K562 (cell line): ENCODE data around the gene LEPROT. TPM values are rescaled to one million over a fixed set of nuclear protein-coding genes. Genes with fewer than 3 reads are reported as not detected.

Source experiments
- ATAC-seq: fragments of 200-7000 bp; cut with Tn5 transposase; 3 replicates; pipeline ENCODE4 v1.9.1; 2020; ENCODE audit warnings: moderate library complexity
- BruUV-seq: library from RNA; stranded (reverse); fragments of 400-500 nt; replicated peaks from 2 replicates; lab custom pipeline; 2021; lab: Mats Ljungman, UMichigan
- CTCF ChIA-PET: fragments of 300-600 bp; formaldehyde crosslinking; extraction: SDS; loops from one replicate; lab custom pipeline; 2021; ENCODE audit warnings: low intra/inter-chr PET ratio; lab: Yijun Ruan, JAX
- POLR2A ChIA-PET: fragments of 300-600, 350-650 bp; sonication (Branson Sonifier 250); formaldehyde crosslinking; extraction: SDS; loops from one replicate; lab custom pipeline; 2021; ENCODE audit warnings: antibody characterized with exemption, inconsistent platforms; lab: Yijun Ruan, JAX
- DNase-seq, 4 experiments: peaks; one replicate each; pipeline versions ENCODE4 v3.0.0 to v3.0.0-alpha.2; 2011 to 2018; ENCODE audit warnings: low spot score in 3 of 4, mixed read lengths in 3 of 4; ENCODE audit errors: extremely low read depth in 1 of 4
- FAIRE-seq: peaks from 2 replicates; lab custom pipeline; 2011; peaks lifted over from hg19 to GRCh38; lab: Jason Lieb, UNC
- H2AFZ ChIP-seq: 2 replicates; pipeline ENCODE4 v1.6.0; 2011; ENCODE audit warnings: low read depth, low read length, control low read depth, inconsistent platforms
- H3K27ac ChIP-seq: fragments of 200-600 bp; 3 replicates; pipeline ENCODE4 v1.8.0; 2011; ENCODE audit warnings: low read depth, mild to moderate bottlenecking, control low read depth, inconsistent platforms, low read length, moderate library complexity, mixed read lengths; ENCODE audit errors: extremely low read depth
- H3K27me3 ChIP-seq, 2 experiments: fragments of 300-600 bp in 1 of 2; 2 replicates in 1 of 2; 3 replicates in 1 of 2; pipeline versions ENCODE4 v1.6.0 to v1.8.0; 2011; ENCODE audit warnings: inconsistent platforms in 2 of 2, low read length in 2 of 2, mild to moderate bottlenecking in 1 of 2, mixed read lengths in 1 of 2, moderate library complexity in 1 of 2; ENCODE audit not compliant: control insufficient read depth in 2 of 2, insufficient read depth in 2 of 2
- H3K36me3 ChIP-seq: fragments of 300-600 bp; 3 replicates; pipeline ENCODE4 v1.8.0; 2011; ENCODE audit warnings: mild to moderate bottlenecking, low read length, inconsistent platforms; ENCODE audit not compliant: control insufficient read depth, insufficient read depth
- H3K4me1 ChIP-seq, 2 experiments: fragments of 200-600 bp in 1 of 2; replicated peaks in 1 of 2; 2 replicates in 1 of 2; 3 replicates in 1 of 2; pipeline versions ENCODE4 v1.5.1 to v1.8.0; 2011; ENCODE audit warnings: inconsistent platforms in 2 of 2, low read length in 2 of 2, mild to moderate bottlenecking in 1 of 2, mixed read lengths in 1 of 2, moderate library complexity in 1 of 2; ENCODE audit not compliant: control insufficient read depth in 2 of 2, insufficient read depth in 2 of 2
- H3K4me2 ChIP-seq: 2 replicates; pipeline ENCODE4 v1.6.1; 2011; ENCODE audit warnings: low read length, control low read depth, inconsistent platforms, mixed read lengths; ENCODE audit not compliant: insufficient read depth
- H3K4me3 ChIP-seq: fragments of 200-600 bp; sonication (generic), shearing (Covaris generic); 2 replicates; pipeline ENCODE4 v1.5.1; 2016; ENCODE audit warnings: control low read depth, inconsistent platforms
- H3K79me2 ChIP-seq: fragments of 200-600 bp; 3 replicates; pipeline ENCODE4 v1.8.0; 2011; ENCODE audit warnings: low read length, inconsistent platforms; ENCODE audit not compliant: control insufficient read depth, insufficient read depth
- H3K9ac ChIP-seq, 2 experiments: 2 replicates each; pipeline versions ENCODE4 v1.6.0 to v1.6.1; 2011; ENCODE audit warnings: low read depth in 2 of 2, low read length in 2 of 2, control low read depth in 1 of 2, inconsistent platforms in 1 of 2, mild to moderate bottlenecking in 1 of 2, mixed read lengths in 1 of 2; ENCODE audit not compliant: insufficient read depth in 1 of 2
- H3K9me1 ChIP-seq: one replicate; pipeline ENCODE4 v1.6.0; 2011; ENCODE audit warnings: inconsistent platforms, mild to moderate bottlenecking, low read length, moderate library complexity; ENCODE audit not compliant: control insufficient read depth, insufficient read depth
- H3K9me3 ChIP-seq: replicated peaks from 2 replicates; pipeline ENCODE4 v1.5.1; 2011; ENCODE audit warnings: low read depth, low read length, inconsistent platforms; ENCODE audit not compliant: control insufficient read depth, insufficient read depth
- H4K20me1 ChIP-seq: replicated peaks from 2 replicates; pipeline ENCODE4 v1.6.1; 2011; ENCODE audit warnings: low read length, inconsistent platforms, mixed read lengths; ENCODE audit not compliant: control insufficient read depth, insufficient read depth
- CBFA2T2 ChIP-seq: fragments of 450-650 bp; conservative IDR thresholded peaks from 2 replicates; pipeline ENCODE4 v1.6.1; 2017; ENCODE audit warnings: mild to moderate bottlenecking
- CBX1 ChIP-seq: sonication (generic); IDR thresholded peaks from 2 replicates; pipeline ENCODE4 v1.6.1; 2016; ENCODE audit warnings: antibody characterized with exemption, low read depth, mild to moderate bottlenecking
- HDAC1 ChIP-seq, 2 experiments: fragments of 450-650 bp; IDR thresholded peaks; 2 replicates each; pipeline ENCODE4 v1.6.1; 2016 to 2017; ENCODE audit warnings: inconsistent platforms in 1 of 2, mild to moderate bottlenecking in 1 of 2, moderate library complexity in 1 of 2
- MNT ChIP-seq, 2 experiments: fragments of 450-650 bp; conservative IDR thresholded peaks; 2 replicates each; pipeline ENCODE4 v1.6.1; 2017; ENCODE audit warnings: mild to moderate bottlenecking in 2 of 2, moderate library complexity in 2 of 2
- SPI1 ChIP-seq: IDR thresholded peaks from 2 replicates; pipeline ENCODE4 v1.6.1; 2011; ENCODE audit warnings: low read depth, low read length, control low read depth, borderline replicate concordance
- ZKSCAN1 ChIP-seq: fragments of 150-350 bp; IDR thresholded peaks from 2 replicates; pipeline ENCODE4 v1.6.1; 2016; ENCODE audit warnings: low read depth, low read length
- ZNF75A ChIP-seq: fragments of 450-650 bp; formaldehyde crosslinking; IDR thresholded peaks from 2 replicates; pipeline ENCODE4 v1.4.0; 2020; ENCODE audit warnings: mild to moderate bottlenecking
- WGBS: fragments of 100-300 bp; shearing (Covaris generic); methylation state at CpG from one replicate; pipeline ENCODE4 v1.1.6; 2016; ENCODE audit warnings: low coverage, mixed read lengths; ENCODE audit not compliant: insufficient coverage; ENCODE audit errors: missing lambda C conversion rate; 5-methylcytosine and 5-hydroxymethylcytosine counted together
- in situ Hi-C: fragments of 300-500 bp; cut with MboI; formaldehyde crosslinking; loops from 4 replicates; pipeline ENCODE4 v1.15.0; 2018; ENCODE audit warnings: inconsistent platforms, mixed read lengths
- intact Hi-C: fragments of 100-400 bp; cut with micrococcal nuclease; formaldehyde crosslinking; loops from 2 replicates; pipeline ENCODE4 v1.14.2; 2022
- polyA plus RNA-seq, 8 experiments: library from polyadenylated mRNA; depleted of rRNA in 4 of 8; stranded (reverse) in 5 of 8; unstranded in 3 of 8; fragments of >200 nt; fragmentation: Nextera tagmentation in 2 of 8; fragmentation: Illumina TruSeq in 1 of 8; extraction: Ambion mirVana in 2 of 8; extraction: Trizol in 1 of 8; gene quantifications; 2 replicates each; pipeline versions ENCODE4 v1.2.1 to v1.2.3, GENCODE V29; 2011 to 2014; ENCODE audit warnings: inconsistent platforms in 1 of 8, missing spikeins in 1 of 8
- small RNA-seq: library from RNA; depleted of rRNA; stranded (forward); fragments of <200 nt; gene quantifications from one replicate; pipeline ENCODE3, GENCODE V24; 2014
- total RNA-seq, 7 experiments: library from RNA; depleted of rRNA in 6 of 7; stranded (reverse); fragments of >200 nt in 6 of 7; fragmentation: Illumina TruSeq in 2 of 7; extraction: Trizol in 2 of 7; gene quantifications; 2 replicates each; pipeline versions ENCODE4 v1.2.1 to v1.2.3, GENCODE V29; 2011 to 2021; ENCODE audit warnings: low replicate concordance in 1 of 7
- TF ChIP-seq, protein P1 (sequence below): sonication (generic); formaldehyde crosslinking; IDR thresholded peaks from 2 replicates; pipeline ENCODE4 v1.5.0; 2020; ENCODE audit warnings: missing genetic modification reagents

The LEPROT gene
- total and polyA plus RNA-seq, 9 of the 15 experiments (the other 6 are each of a cell fraction or from before 2014, with no cell fraction given) = 28.1 to 97.5 (median 45.8) TPM

- DNase-seq (no peak), ATAC-seq (no peak), FAIRE-seq (no peak)
- intact Hi-C loops = no loop called here
- Histone ChIP-seq H3K27me3 (no peaks in the 10 kb centered on the region), H3K36me3 (peaks cover 7% of the 10 kb centered on the region), H3K9me3 (no peaks in the 10 kb centered on the region), H3K4me3 (no peak overlapping the region), H3K9ac (no peak overlapping the region), H3K27ac (no peak overlapping the region; the same call in 2 of the 3 replicates), H3K79me2 (peaks cover 18% of the 10 kb centered on the region), H4K20me1 (no peaks in the 10 kb centered on the region), H3K4me1 (peaks cover 0 to 13% of the 10 kb centered on the region in 2 experiments; a peak in 3 of 5 replicates), H3K4me2 (no peak overlapping the region), H2AFZ (peak overlapping the region; percentile 51), H3K9me1 (no peaks in the 10 kb centered on the region)
- TF ChIP-seq MNT (conservative IDR thresholded peaks at IDR 0.05) = no peak
- TF ChIP-seq ZNF75A (CRISPR knock-in tag) = no peak
- TF ChIP-seq, protein P1, sequence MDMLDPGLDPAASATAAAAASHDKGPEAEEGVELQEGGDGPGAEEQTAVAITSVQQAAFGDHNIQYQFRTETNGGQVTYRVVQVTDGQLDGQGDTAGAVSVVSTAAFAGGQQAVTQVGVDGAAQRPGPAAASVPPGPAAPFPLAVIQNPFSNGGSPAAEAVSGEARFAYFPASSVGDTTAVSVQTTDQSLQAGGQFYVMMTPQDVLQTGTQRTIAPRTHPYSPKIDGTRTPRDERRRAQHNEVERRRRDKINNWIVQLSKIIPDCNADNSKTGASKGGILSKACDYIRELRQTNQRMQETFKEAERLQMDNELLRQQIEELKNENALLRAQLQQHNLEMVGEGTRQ (CRISPR knock-in tag) = no peak
- no peak for TF ChIP-seq CBX1
- no peak for TF ChIP-seq HDAC1 (IDR thresholded peaks at IDR 0.05)
- TF ChIP-seq SPI1 = no peak
- no peak for TF ChIP-seq CBFA2T2
- TF ChIP-seq ZKSCAN1 = 0 out of 2 replicates have a peak, but pooled peaks have one; percentile 53
- POLR2A ChIA-PET = interaction anchor here (0.8 kb wide), 1 partner anchor 54 kb away, joined by 3 read pairs; no protein-coding TSS in a partner anchor
- in situ Hi-C loops = no loop called here
- BruUV-seq = no TSS peak
- WGBS = 53% methylated on average over 8 of the region's 8 CpGs
- CTCF ChIA-PET = no interaction called here
Observed at GRCh38 chr1:65483993-65484754, 63.7 kb downstream of the LEPROT start.

Small RNAs within 50 kb of the gene (small RNA-seq; reads per million reads assigned to genes)
- not detected for gene RNU2-15P

Other genes starting within 250 kb of the LEPROT start
- 24.3 and 33.1 TPM in 2 replicates for gene DNAJC6, start 111.1 kb upstream of the LEPROT start, total RNA-seq (2014; rRNA removed)
- 41.4 and 43.8 TPM in 2 replicates for gene DNAJC6, start 111.1 kb upstream of the LEPROT start, total RNA-seq (2014; rRNA removed; fragmentation: Illumina TruSeq; extraction: Trizol)
- 26.8 and 28.0 TPM in 2 replicates for gene DNAJC6, start 111.1 kb upstream of the LEPROT start, total RNA-seq (2015; rRNA removed; fragmentation: Illumina TruSeq; extraction: Trizol)
- 44.5 and 45.5 TPM in 2 replicates for gene DNAJC6, start 111.1 kb upstream of the LEPROT start, total RNA-seq (2021)
- 59.4 and 78.7 TPM in 2 replicates for gene DNAJC6, start 111.1 kb upstream of the LEPROT start, polyA plus RNA-seq (2011; rRNA removed)
- gene DNAJC6, start 111.1 kb upstream of the LEPROT start, polyA plus RNA-seq (2014; fragmentation: Illumina TruSeq; extraction: Trizol) = 44.7 and 49.7 TPM in 2 replicates
- gene DNAJC6, start 111.1 kb upstream of the LEPROT start, polyA plus RNA-seq (2014; fragmentation: Nextera tagmentation; extraction: Ambion mirVana) = 1 to 10 TPM; 6.7 to 8.2 TPM
- 24.0 and 28.1 TPM in 2 replicates for gene DNAJC6, start 111.1 kb upstream of the LEPROT start, polyA plus RNA-seq (2014; rRNA removed)
- gene LEPR, start within 50 bp of the LEPROT start, total RNA-seq (2014; rRNA removed) = 26.0 and 26.5 TPM in 2 replicates
- gene LEPR, start within 50 bp of the LEPROT start, total RNA-seq (2014; rRNA removed; fragmentation: Illumina TruSeq; extraction: Trizol) = 55.0 and 58.4 TPM in 2 replicates
- gene LEPR, start within 50 bp of the LEPROT start, total RNA-seq (2015; rRNA removed; fragmentation: Illumina TruSeq; extraction: Trizol) = 51.5 and 56.8 TPM in 2 replicates
- gene LEPR, start within 50 bp of the LEPROT start, total RNA-seq (2021) = 43.1 and 43.6 TPM in 2 replicates
- gene LEPR, start within 50 bp of the LEPROT start, polyA plus RNA-seq (2011; rRNA removed) = 83.7 and 111 TPM in 2 replicates
- 37.3 and 45.2 TPM in 2 replicates for gene LEPR, start within 50 bp of the LEPROT start, polyA plus RNA-seq (2014; fragmentation: Illumina TruSeq; extraction: Trizol)
- gene LEPR, start within 50 bp of the LEPROT start, polyA plus RNA-seq (2014; fragmentation: Nextera tagmentation; extraction: Ambion mirVana) = 10 to 100 TPM; 12.2 to 18.1 TPM
- 19.9 and 26.1 TPM in 2 replicates for gene LEPR, start within 50 bp of the LEPROT start, polyA plus RNA-seq (2014; rRNA removed)